H1 (cell line): ENCODE results near the gene WBP1. TPM values are rescaled to one million over a fixed set of nuclear protein-coding genes. Genes with fewer than 3 reads are reported as not detected.
A peak's percentile ranks its signal among the peaks of the same experiment; 100 is the strongest.

Experiments used
- ASH2L ChIP-seq: fragments of 200-600, 300-600 bp; sonication (generic); IDR thresholded peaks from one replicate; pipeline ENCODE4 v1.7.1; 2017; ENCODE audit warnings: low read length
- CEBPB ChIP-seq: IDR thresholded peaks from 2 replicates; pipeline ENCODE4 v1.6.1; 2012; ENCODE audit warnings: low read depth, low read length
- CHD2 ChIP-seq: IDR thresholded peaks from 2 replicates; pipeline ENCODE4 v1.6.1; 2012; ENCODE audit warnings: low read length, improper control_type of control experiment
- EGR1 ChIP-seq: IDR thresholded peaks from 2 replicates; pipeline ENCODE4 v1.6.1; 2011; ENCODE audit warnings: low read depth, low read length, borderline replicate concordance
- KDM4A ChIP-seq: IDR thresholded peaks from one replicate; pipeline ENCODE4 v1.7.1; 2012; ENCODE audit warnings: low read depth, mild to moderate bottlenecking, moderate library complexity, low read length, inconsistent platforms; ENCODE audit not compliant: severe bottlenecking
- PHF8 ChIP-seq: fragments of 200-600 bp; sonication (generic); conservative IDR thresholded peaks from 2 replicates; pipeline ENCODE4 v1.7.1; 2012; ENCODE audit warnings: low read depth, mild to moderate bottlenecking, inconsistent platforms, low read length, moderate library complexity
- POLR2A ChIP-seq, 2 experiments: IDR thresholded peaks; 1 replicate in 1 of 2; 2 replicates in 1 of 2; pipeline ENCODE4 v1.6.1; 2011; ENCODE audit warnings: low read depth in 2 of 2, low read length in 2 of 2, mild to moderate bottlenecking in 2 of 2; ENCODE audit errors: control extremely low read depth in 1 of 2
- POLR2AphosphoS5 ChIP-seq: IDR thresholded peaks from 2 replicates; pipeline ENCODE4 v1.6.1; 2011; ENCODE audit warnings: low read depth, low read length
- RAD21 ChIP-seq, 2 experiments: IDR thresholded peaks in 1 of 2; conservative IDR thresholded peaks in 1 of 2; 2 replicates each; pipeline ENCODE4 v1.6.1; 2011; ENCODE audit warnings: low read depth in 2 of 2, low read length in 2 of 2, improper control_type of control experiment in 1 of 2, inconsistent platforms in 1 of 2, mild to moderate bottlenecking in 1 of 2, moderate library complexity in 1 of 2
- SAP30 ChIP-seq: fragments of 300-600 bp; sonication (generic); IDR thresholded peaks from 2 replicates; pipeline ENCODE4 v1.7.1; 2012; ENCODE audit warnings: low read length, moderate library complexity, mild to moderate bottlenecking, inconsistent platforms; ENCODE audit not compliant: insufficient read depth, insufficient replicate concordance
- SIN3A ChIP-seq, 2 experiments: IDR thresholded peaks in 1 of 2; conservative IDR thresholded peaks in 1 of 2; 2 replicates each; pipeline ENCODE4 v1.6.1; 2011 to 2012; ENCODE audit warnings: low read length in 2 of 2, improper control_type of control experiment in 1 of 2, low read depth in 1 of 2, mild to moderate bottlenecking in 1 of 2
- SP2 ChIP-seq: IDR thresholded peaks from 2 replicates; pipeline ENCODE4 v1.6.1; 2012; ENCODE audit warnings: mild to moderate bottlenecking, low read length, inconsistent platforms
- SP4 ChIP-seq: IDR thresholded peaks from 2 replicates; pipeline ENCODE4 v1.6.1; 2012; ENCODE audit warnings: low read length, inconsistent platforms
- SUZ12 ChIP-seq: fragments of 200-600 bp; sonication (generic); IDR thresholded peaks from 2 replicates; pipeline ENCODE4 v1.6.1; 2012; ENCODE audit warnings: mild to moderate bottlenecking, inconsistent platforms, low read length, moderate library complexity, mixed read lengths
- TAF7 ChIP-seq: optimal IDR thresholded peaks from 2 replicates; pipeline ENCODE3; 2011; ENCODE audit warnings: low read depth, mild to moderate bottlenecking, inconsistent platforms, low read length, moderate library complexity, borderline replicate concordance
- TCF12 ChIP-seq: IDR thresholded peaks from 2 replicates; pipeline ENCODE4 v1.6.1; 2011; ENCODE audit warnings: low read depth, mild to moderate bottlenecking, low read length
- USF2 ChIP-seq: IDR thresholded peaks from 2 replicates; pipeline ENCODE4 v1.6.1; 2011; ENCODE audit warnings: low read length, improper control_type of control experiment
- polyA plus RNA-seq, 7 experiments: library from polyadenylated mRNA; depleted of rRNA in 3 of 7; stranded (reverse) in 5 of 7; unstranded in 2 of 7; fragments of >200 nt in 5 of 7; fragments of 200-250 nt in 2 of 7; gene quantifications; 1 replicate in 5 of 7; 2 replicates in 1 of 7; 4 replicates in 1 of 7; pipeline versions ENCODE4 v1.2.1 to v1.2.3, GENCODE V29; 2011 to 2013; ENCODE audit warnings: missing spikeins in 2 of 7, mixed read lengths in 2 of 7
- total RNA-seq: library from RNA; stranded (reverse); fragmentation: NEBNext Ultra II Directional; extraction: Animal tissue kit (Norgen Biotek cat#: 25700); gene quantifications from 2 replicates; pipeline ENCODE4 v1.2.1, GENCODE V29; 2021
- TF ChIP-seq, protein P1 (sequence below): IDR thresholded peaks from 2 replicates; pipeline ENCODE4 v1.6.1; 2012; ENCODE audit warnings: low read length, inconsistent platforms
- TF ChIP-seq, protein P2 (sequence below): IDR thresholded peaks from 2 replicates; pipeline ENCODE4 v1.6.1; 2012; ENCODE audit warnings: inconsistent platforms
- TF ChIP-seq, protein P3 (sequence below): IDR thresholded peaks from 2 replicates; pipeline ENCODE4 v1.6.1; 2012; ENCODE audit warnings: inconsistent platforms

Gene WBP1
- total and polyA plus RNA-seq, 2 of the 8 experiments (the other 6 are each of a cell fraction or from before 2014, with no cell fraction given) = 57.2 to 190 TPM

- TF ChIP-seq USF2 = no peak
- TF ChIP-seq, protein P1, sequence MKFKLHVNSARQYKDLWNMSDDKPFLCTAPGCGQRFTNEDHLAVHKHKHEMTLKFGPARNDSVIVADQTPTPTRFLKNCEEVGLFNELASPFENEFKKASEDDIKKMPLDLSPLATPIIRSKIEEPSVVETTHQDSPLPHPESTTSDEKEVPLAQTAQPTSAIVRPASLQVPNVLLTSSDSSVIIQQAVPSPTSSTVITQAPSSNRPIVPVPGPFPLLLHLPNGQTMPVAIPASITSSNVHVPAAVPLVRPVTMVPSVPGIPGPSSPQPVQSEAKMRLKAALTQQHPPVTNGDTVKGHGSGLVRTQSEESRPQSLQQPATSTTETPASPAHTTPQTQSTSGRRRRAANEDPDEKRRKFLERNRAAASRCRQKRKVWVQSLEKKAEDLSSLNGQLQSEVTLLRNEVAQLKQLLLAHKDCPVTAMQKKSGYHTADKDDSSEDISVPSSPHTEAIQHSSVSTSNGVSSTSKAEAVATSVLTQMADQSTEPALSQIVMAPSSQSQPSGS = no peak
- no peak for TF ChIP-seq CEBPB
- peak; percentile 87 for TF ChIP-seq EGR1
- TF ChIP-seq RAD21 (IDR thresholded peaks at IDR 0.05 in 1 of 2, conservative IDR thresholded peaks at IDR 0.05 in 1 of 2; ENCODE audit: low read depth in 2 of 2, low read length in 2 of 2) = no peak
- peak; percentile 73 for TF ChIP-seq KDM4A
- peak; percentile 76 for TF ChIP-seq PHF8
- TF ChIP-seq POLR2AphosphoS5 = peak; percentile 59
- 0 out of 2 replicates have a peak, but pooled peaks have one; percentile 24 for TF ChIP-seq SUZ12
- TF ChIP-seq TCF12 = 0 out of 2 replicates have a peak, but pooled peaks have one; percentile 4
- TF ChIP-seq SP4 = peak; percentile 64; the same call in 1 of the 2 replicates
- peak; percentile 43 to 52; a peak in 1 of 4 replicates for TF ChIP-seq SIN3A (conservative IDR thresholded peaks at IDR 0.05 in 1 of 2, IDR thresholded peaks at IDR 0.05 in 1 of 2; ENCODE audit: low read depth in 1 of 2, low read length in 2 of 2)
- no peak for TF ChIP-seq SAP30
- peak; percentile 28 for TF ChIP-seq TAF7
- TF ChIP-seq CHD2 = no peak
- no peak for TF ChIP-seq SP2
- peak in 1 of 2 experiments; percentile 88; a peak in 2 of 3 replicates for TF ChIP-seq POLR2A (IDR thresholded peaks at IDR 0.05; ENCODE audit: control extremely low read depth in 1 of 2, low read depth in 2 of 2, low read length in 2 of 2)
- TF ChIP-seq ASH2L = peak; percentile 99
- TF ChIP-seq, protein P2, sequence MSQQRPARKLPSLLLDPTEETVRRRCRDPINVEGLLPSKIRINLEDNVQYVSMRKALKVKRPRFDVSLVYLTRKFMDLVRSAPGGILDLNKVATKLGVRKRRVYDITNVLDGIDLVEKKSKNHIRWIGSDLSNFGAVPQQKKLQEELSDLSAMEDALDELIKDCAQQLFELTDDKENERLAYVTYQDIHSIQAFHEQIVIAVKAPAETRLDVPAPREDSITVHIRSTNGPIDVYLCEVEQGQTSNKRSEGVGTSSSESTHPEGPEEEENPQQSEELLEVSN = peak; percentile 57; the same call in 1 of the 2 replicates
- TF ChIP-seq, protein P3, sequence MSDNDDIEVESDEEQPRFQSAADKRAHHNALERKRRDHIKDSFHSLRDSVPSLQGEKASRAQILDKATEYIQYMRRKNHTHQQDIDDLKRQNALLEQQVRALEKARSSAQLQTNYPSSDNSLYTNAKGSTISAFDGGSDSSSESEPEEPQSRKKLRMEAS = peak; percentile 63
Observed at GRCh38 chr2:74441690-74442482, 16.4 kb upstream of the WBP1 start, which contains the start of gene RTKN (continued).
